RWPE2 (cell line): ENCODE results near the gene CD68.
A peak's percentile ranks its signal among the peaks of the same experiment; 100 is the strongest.

Experiments
- ATAC-seq: fragments of 200-7000 bp; cut with Tn5 transposase; 3 replicates; pipeline ENCODE4 v1.9.1; 2021; ENCODE audit warnings: low read depth
- DNase-seq: peaks from one replicate; pipeline ENCODE4 v3.0.0-alpha.2; 2020; ENCODE audit warnings: low spot score
- H3K27ac ChIP-seq: fragments of 450-650 bp; 2 replicates; pipeline ENCODE4 v1.5.1; 2017; ENCODE audit warnings: mild to moderate bottlenecking; ENCODE audit not compliant: poor library complexity, severe bottlenecking
- H3K27me3 ChIP-seq: fragments of 250-450 bp; sonication (Bioruptor Pico); 2 replicates; pipeline ENCODE4 v1.5.1; 2021; ENCODE audit warnings: mild to moderate bottlenecking, moderate library complexity; ENCODE audit not compliant: insufficient read depth, poor library complexity, severe bottlenecking
- H3K36me3 ChIP-seq: fragments of 250-450 bp; sonication (Bioruptor Pico); 2 replicates; pipeline ENCODE4 v1.5.1; 2020; ENCODE audit warnings: low read depth, mild to moderate bottlenecking, moderate library complexity
- H3K4me1 ChIP-seq: fragments of 250-450 bp; sonication (Bioruptor Pico); 2 replicates; pipeline ENCODE4 v1.5.1; 2021; ENCODE audit warnings: mild to moderate bottlenecking, moderate library complexity; ENCODE audit not compliant: insufficient read depth, poor library complexity, severe bottlenecking
- H3K4me3 ChIP-seq: fragments of 250-450 bp; sonication (Bioruptor Pico); 2 replicates; pipeline ENCODE4 v1.5.1; 2021; ENCODE audit warnings: mild to moderate bottlenecking, moderate library complexity; ENCODE audit not compliant: severe bottlenecking
- H3K9me3 ChIP-seq: fragments of 250-450 bp; sonication (Bioruptor Pico); 2 replicates; pipeline ENCODE4 v1.5.1; 2021; ENCODE audit warnings: mild to moderate bottlenecking, moderate library complexity; ENCODE audit not compliant: severe bottlenecking
- CTCF ChIP-seq: fragments of 450-650 bp; IDR thresholded peaks from one replicate; pipeline ENCODE4 v1.5.1; 2017; ENCODE audit warnings: mild to moderate bottlenecking, moderate library complexity; ENCODE audit not compliant: poor library complexity, severe bottlenecking

The CD68 gene

GRCh38 chr17:7579001-7579833 lies at the start of gene CD68:
TSS of gene CD68 (plus strand) at chr17:7579638. CDS start at chr17:7579678, 40 bp downstream.
- no peak within 1 kb of the TSS for H3K4me3 ChIP-seq
- peak within 1 kb of the TSS; percentile 98 for H3K27ac ChIP-seq
- peaks cover 29% of the 10 kb centered on the region for H3K4me1 ChIP-seq
- peak; percentile 89 for DNase-seq
- no peaks in the 10 kb centered on the region for H3K9me3 ChIP-seq
- peak; percentile 76 for ATAC-seq
- H3K36me3 ChIP-seq, result peaks cover 49% of the 10 kb centered on the region
- no peaks in the 10 kb centered on the region for H3K27me3 ChIP-seq
- no peak for TF ChIP-seq CTCF

GRCh38 chr17:7530023-7530900 lies 49.2 kb upstream of the CD68 start:
- Histone ChIP-seq H3K4me3 (no peak overlapping the region), H3K27ac (no peak overlapping the region), H3K9me3 (peaks cover 10% of the 10 kb centered on the region), H3K4me1 (no peaks in the 10 kb centered on the region), H3K27me3 (no peaks in the 10 kb centered on the region), H3K36me3 (no peaks in the 10 kb centered on the region)
- TF ChIP-seq CTCF, result no peak
- no peak for ATAC-seq
- no peak for DNase-seq

GRCh38 chr17:7538050-7538449 lies 41.4 kb upstream of the CD68 start:
- Histone ChIP-seq H3K4me3 (no peak overlapping the region), H3K4me1 (no peaks in the 10 kb centered on the region), H3K27ac (no peak overlapping the region), H3K9me3 (no peaks in the 10 kb centered on the region), H3K27me3 (no peaks in the 10 kb centered on the region), H3K36me3 (no peaks in the 10 kb centered on the region)
- DNase-seq, result no peak
- TF ChIP-seq CTCF, result no peak
- no peak for ATAC-seq

GRCh38 chr17:7538891-7539545 lies 40.4 kb upstream of the CD68 start:
- ATAC-seq, result no peak
- no peaks in the 10 kb centered on the region for H3K4me1 ChIP-seq
- H3K4me3 ChIP-seq, result no peak overlapping the region
- no peak for TF ChIP-seq CTCF
- H3K27ac ChIP-seq, result no peak overlapping the region
- H3K9me3 ChIP-seq, result no peaks in the 10 kb centered on the region
- DNase-seq, result no peak
- no peaks in the 10 kb centered on the region for H3K27me3 ChIP-seq
- H3K36me3 ChIP-seq, result no peaks in the 10 kb centered on the region
